GM12872 (cell line): ENCODE data around the gene VAMP3.

Experiments used
- TF ChIP-seq, protein P1 (sequence below): IDR thresholded peaks from 3 replicates; pipeline ENCODE4 v1.5.1; 2011; ENCODE audit warnings: low read depth, mild to moderate bottlenecking, low read length, moderate library complexity; ENCODE audit not compliant: insufficient read depth

VAMP3 gene

GRCh38 chr1:7781501-7781900 lies 10.4 kb downstream of the VAMP3 start:
- TF ChIP-seq, protein P1, sequence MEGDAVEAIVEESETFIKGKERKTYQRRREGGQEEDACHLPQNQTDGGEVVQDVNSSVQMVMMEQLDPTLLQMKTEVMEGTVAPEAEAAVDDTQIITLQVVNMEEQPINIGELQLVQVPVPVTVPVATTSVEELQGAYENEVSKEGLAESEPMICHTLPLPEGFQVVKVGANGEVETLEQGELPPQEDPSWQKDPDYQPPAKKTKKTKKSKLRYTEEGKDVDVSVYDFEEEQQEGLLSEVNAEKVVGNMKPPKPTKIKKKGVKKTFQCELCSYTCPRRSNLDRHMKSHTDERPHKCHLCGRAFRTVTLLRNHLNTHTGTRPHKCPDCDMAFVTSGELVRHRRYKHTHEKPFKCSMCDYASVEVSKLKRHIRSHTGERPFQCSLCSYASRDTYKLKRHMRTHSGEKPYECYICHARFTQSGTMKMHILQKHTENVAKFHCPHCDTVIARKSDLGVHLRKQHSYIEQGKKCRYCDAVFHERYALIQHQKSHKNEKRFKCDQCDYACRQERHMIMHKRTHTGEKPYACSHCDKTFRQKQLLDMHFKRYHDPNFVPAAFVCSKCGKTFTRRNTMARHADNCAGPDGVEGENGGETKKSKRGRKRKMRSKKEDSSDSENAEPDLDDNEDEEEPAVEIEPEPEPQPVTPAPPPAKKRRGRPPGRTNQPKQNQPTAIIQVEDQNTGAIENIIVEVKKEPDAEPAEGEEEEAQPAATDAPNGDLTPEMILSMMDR: no peak

DNA sequence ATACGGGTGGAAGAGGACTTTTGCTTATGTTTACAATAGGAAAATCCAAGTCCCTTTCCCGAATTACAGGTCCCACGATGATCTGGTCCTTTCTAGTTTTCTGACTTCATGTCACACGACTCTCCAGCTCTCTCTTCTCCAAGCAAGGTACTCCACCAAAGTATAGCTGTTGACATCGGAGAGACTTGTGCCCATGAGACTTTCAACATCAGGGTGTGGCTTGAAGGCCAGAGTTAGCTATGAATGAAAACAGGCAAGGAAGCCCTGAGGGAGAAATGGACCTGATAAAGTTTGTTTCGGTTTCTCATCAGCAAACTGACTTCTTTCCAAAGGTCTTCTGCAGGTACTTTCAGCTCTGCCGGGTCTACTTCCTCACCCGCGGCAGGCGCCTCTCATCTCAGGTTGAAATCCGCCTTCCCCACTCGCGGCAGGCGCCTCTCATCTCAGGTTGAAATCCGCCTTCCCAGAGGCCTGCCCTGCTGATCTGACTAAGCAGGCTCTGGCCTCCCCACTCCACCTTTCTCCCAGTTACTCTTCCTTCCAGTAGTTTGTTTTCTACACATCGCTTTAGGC lies 10.9 kb downstream of the VAMP3 start:
- TF ChIP-seq, protein P1: no peak

- TF ChIP-seq, protein P1: no peak
Observed at GRCh38 chr1:7783178-7783711, 12.1 kb downstream of the VAMP3 start.

- TF ChIP-seq, protein P1: no peak
Observed at GRCh38 chr1:7783826-7784491, 12.9 kb downstream of the VAMP3 start, which contains the start of gene PER3. PER3 (plus strand) TSS chr1:7784291; CDS start chr1:7784878, 587 bp downstream.

DNA sequence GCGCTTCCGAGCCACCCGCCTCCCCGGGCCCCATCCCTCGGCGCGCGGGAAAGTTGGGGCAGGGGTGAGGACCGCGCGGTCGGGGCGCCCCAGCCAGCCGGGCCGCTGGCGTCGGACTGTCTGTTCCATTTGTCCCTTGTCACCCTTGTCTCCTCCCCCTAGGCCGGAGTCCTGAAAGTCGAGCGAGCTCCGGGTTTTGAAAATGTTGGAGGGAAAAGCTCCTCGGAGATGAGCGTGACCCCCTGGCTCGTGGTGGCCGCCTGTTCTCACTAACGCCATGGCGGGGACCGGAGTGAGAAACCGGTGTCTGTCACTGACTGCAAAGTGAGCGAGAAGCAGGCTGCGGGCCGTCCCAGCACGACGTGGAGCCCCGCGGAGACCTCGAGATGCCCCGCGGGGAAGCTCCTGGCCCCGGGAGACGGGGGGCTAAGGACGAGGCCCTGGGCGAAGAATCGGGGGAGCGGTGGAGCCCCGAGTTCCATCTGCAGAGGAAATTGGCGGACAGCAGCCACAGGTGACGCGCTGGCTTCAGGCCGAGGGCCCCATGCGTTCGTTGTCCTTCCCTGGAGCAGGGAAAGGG lies 13.5 kb downstream of the VAMP3 start:
- TF ChIP-seq, protein P1: no peak

- TF ChIP-seq, protein P1: 0 out of 3 replicates have a peak, but pooled peaks have one; percentile 4
Observed at GRCh38 chr1:7785108-7785507, 14.0 kb downstream of the VAMP3 start.

GRCh38 chr1:7786795-7787194 lies 15.7 kb downstream of the VAMP3 start:
- TF ChIP-seq, protein P1: no peak
